Sigmoid colon (tissue), 7 donors: ENCODE measurements around the gene CEP112. TPM values are rescaled to one million over a fixed set of nuclear protein-coding genes. Genes with fewer than 3 reads are reported as not detected.

ENCODE experiments used
- DNase-seq: peaks from one replicate; pipeline ENCODE4 v3.0.0-alpha.2; 2019
- H3K27ac ChIP-seq, 4 donors: fragments of 200-600 bp; sonication (generic); one replicate each; pipeline ENCODE4 v1.5.1; 2016 to 2019; ENCODE audit warnings: mild to moderate bottlenecking in 1 of 4
- H3K27me3 ChIP-seq, 3 donors: fragments of 200-600 bp; sonication (generic); one replicate each; pipeline ENCODE4 v1.5.1; 2019; ENCODE audit warnings: mild to moderate bottlenecking in 1 of 3
- H3K36me3 ChIP-seq, 4 donors: fragments of 200-600 bp; sonication (generic); one replicate each; pipeline ENCODE4 v1.5.1; 2016 to 2019
- H3K4me1 ChIP-seq, 4 donors: fragments of 200-600 bp; sonication (generic); one replicate each; pipeline ENCODE4 v1.5.1; 2017 to 2019
- H3K4me3 ChIP-seq, 4 donors: fragments of 200-600 bp; sonication (generic); one replicate each; pipeline ENCODE4 v1.5.1; 2017 to 2019; ENCODE audit warnings: mild to moderate bottlenecking in 2 of 4, moderate library complexity in 1 of 4
- H3K9me3 ChIP-seq, 4 donors: fragments of 200-600 bp in 3 of 4; sonication (generic) in 3 of 4; one replicate each; pipeline versions ENCODE4 v1.5.1 to v1.6.1; 2013 to 2019
- EP300 ChIP-seq, 4 donors: sonication (generic); formaldehyde crosslinking; IDR thresholded peaks; one replicate each; pipeline ENCODE4 v1.6.1; 2017; ENCODE audit warnings: antibody characterized with exemption in 4 of 4
- POLR2A ChIP-seq, 2 donors: fragments of 450-650 bp; IDR thresholded peaks; one replicate each; pipeline ENCODE4 v1.6.1; 2016; ENCODE audit warnings: antibody characterized with exemption in 2 of 2, mild to moderate bottlenecking in 2 of 2, moderate library complexity in 2 of 2
- POLR2AphosphoS5 ChIP-seq, 4 donors: sonication (generic); formaldehyde crosslinking; IDR thresholded peaks; one replicate each; pipeline ENCODE4 v1.6.1; 2017; ENCODE audit warnings: antibody characterized with exemption in 4 of 4
- WGBS, 2 donors: extraction: QIAGEN DNeasy Blood & Tissue Kit; methylation state at CpG; one replicate each; pipeline ENCODE4 v1.1.7; 2013; 5-methylcytosine and 5-hydroxymethylcytosine counted together
- intact Hi-C: fragments of 100-400 bp; cut with DNase I; formaldehyde crosslinking; loops from one replicate; pipeline ENCODE4 v1.15.1; 2023
- polyA plus RNA-seq, 3 donors: library from polyadenylated mRNA; stranded (reverse); fragments of 200-250 nt; gene quantifications; one replicate each; pipeline ENCODE4 v1.2.3, GENCODE V29; 2013
- total RNA-seq, 4 donors: library from RNA; depleted of rRNA; stranded (reverse); fragments of >200 nt; gene quantifications; one replicate each; pipeline ENCODE4 v1.1.0, GENCODE V29; 2016
- TF ChIP-seq, protein P1 (sequence below), 4 experiments: fragments of 450-650 bp in 3 of 4; fragments of 200-600 bp in 1 of 4; IDR thresholded peaks; one replicate each; pipeline ENCODE4 v1.5.1; 2016 to 2019; ENCODE audit warnings: antibody characterized with exemption in 4 of 4, mild to moderate bottlenecking in 3 of 4, moderate library complexity in 2 of 4
- donor health status: healthy with polysubstance abuse.
- donor health status: Bipolar disorder and iron deficiency.
- donor health status: healthy.

The CEP112 gene
- total and polyA plus RNA-seq, 7 donors = 0.92 to 29.1 (median 15.1) TPM

DNA sequence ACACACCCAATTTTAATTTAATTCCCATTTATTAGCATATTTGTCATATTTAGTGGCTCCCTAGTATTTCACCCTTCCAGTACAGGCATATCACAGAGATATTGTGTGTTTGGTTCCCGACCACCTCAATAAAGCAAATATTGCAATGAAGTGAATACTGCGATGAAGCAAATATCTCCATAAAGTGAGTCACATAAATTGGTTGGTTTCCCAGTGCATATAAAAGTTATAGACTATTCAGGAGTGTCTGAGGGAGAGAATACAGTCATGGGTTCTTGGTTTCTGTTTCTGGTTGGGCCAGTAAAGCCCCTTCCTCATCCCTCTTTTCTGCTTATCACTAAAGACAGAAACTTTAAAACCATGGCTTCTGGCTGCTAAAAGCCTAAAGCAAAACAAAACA lies 335.1 kb downstream of the CEP112 start:
- 25 to 63% methylated on average over 2 of the region's 2 CpGs for WGBS, 2 donors
- intact Hi-C loops = no loop called here

DNA sequence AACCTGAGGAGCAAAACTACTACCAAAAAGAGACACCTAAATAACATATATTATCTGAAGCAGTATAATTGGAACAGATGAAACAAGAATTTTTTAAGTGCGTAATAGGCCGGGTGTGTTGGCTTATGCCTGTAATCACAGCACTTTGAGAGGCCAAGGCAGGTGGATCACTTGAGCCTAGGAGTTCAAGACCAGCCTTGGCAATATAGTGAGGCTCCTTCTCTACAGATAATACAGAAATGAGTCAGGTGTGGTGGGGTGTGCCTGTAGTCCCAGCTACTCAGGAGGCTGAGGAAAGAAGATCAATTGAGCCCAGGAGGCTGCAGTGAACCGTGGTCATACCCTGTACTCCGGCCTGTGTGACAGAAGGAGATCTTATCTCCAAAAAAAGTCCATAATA lies 336.3 kb downstream of the CEP112 start:
- TF ChIP-seq, protein P1, sequence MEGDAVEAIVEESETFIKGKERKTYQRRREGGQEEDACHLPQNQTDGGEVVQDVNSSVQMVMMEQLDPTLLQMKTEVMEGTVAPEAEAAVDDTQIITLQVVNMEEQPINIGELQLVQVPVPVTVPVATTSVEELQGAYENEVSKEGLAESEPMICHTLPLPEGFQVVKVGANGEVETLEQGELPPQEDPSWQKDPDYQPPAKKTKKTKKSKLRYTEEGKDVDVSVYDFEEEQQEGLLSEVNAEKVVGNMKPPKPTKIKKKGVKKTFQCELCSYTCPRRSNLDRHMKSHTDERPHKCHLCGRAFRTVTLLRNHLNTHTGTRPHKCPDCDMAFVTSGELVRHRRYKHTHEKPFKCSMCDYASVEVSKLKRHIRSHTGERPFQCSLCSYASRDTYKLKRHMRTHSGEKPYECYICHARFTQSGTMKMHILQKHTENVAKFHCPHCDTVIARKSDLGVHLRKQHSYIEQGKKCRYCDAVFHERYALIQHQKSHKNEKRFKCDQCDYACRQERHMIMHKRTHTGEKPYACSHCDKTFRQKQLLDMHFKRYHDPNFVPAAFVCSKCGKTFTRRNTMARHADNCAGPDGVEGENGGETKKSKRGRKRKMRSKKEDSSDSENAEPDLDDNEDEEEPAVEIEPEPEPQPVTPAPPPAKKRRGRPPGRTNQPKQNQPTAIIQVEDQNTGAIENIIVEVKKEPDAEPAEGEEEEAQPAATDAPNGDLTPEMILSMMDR (IDR thresholded peaks at IDR 0.05) = no peak
- TF ChIP-seq POLR2A (IDR thresholded peaks at IDR 0.05) = no peak
- TF ChIP-seq EP300 (IDR thresholded peaks at IDR 0.05) = no peak
- TF ChIP-seq POLR2AphosphoS5 (IDR thresholded peaks at IDR 0.05) = no peak
- intact Hi-C loops = no loop called here
- no peak for DNase-seq
- Histone ChIP-seq H3K9me3 (no peaks in the 10 kb centered on the region), H3K36me3 (no peaks in the 10 kb centered on the region), H3K4me1 (no peaks in the 10 kb centered on the region), H3K27me3 (no peaks in the 10 kb centered on the region), H3K27ac (no peak overlapping the region), H3K4me3 (no peak overlapping the region)
- WGBS, 2 donors = 89% methylated on average over 4 of the region's 4 CpGs

More for the DNA sequence above, 335.1 kb downstream of the CEP112 start:
- H3K4me3 ChIP-seq = no peak overlapping the region
- DNase-seq = no peak
- H3K4me1 ChIP-seq = no peaks in the 10 kb centered on the region
- no peaks in the 10 kb centered on the region for H3K36me3 ChIP-seq
- H3K27ac ChIP-seq = no peak overlapping the region
- no peaks in the 10 kb centered on the region for H3K27me3 ChIP-seq
- TF ChIP-seq EP300 (IDR thresholded peaks at IDR 0.05) (no peak), POLR2A (IDR thresholded peaks at IDR 0.05) (no peak), POLR2AphosphoS5 (IDR thresholded peaks at IDR 0.05) (no peak)
- TF ChIP-seq, protein P1 (IDR thresholded peaks at IDR 0.05) = no peak
- no peaks in the 10 kb centered on the region for H3K9me3 ChIP-seq

DNA sequence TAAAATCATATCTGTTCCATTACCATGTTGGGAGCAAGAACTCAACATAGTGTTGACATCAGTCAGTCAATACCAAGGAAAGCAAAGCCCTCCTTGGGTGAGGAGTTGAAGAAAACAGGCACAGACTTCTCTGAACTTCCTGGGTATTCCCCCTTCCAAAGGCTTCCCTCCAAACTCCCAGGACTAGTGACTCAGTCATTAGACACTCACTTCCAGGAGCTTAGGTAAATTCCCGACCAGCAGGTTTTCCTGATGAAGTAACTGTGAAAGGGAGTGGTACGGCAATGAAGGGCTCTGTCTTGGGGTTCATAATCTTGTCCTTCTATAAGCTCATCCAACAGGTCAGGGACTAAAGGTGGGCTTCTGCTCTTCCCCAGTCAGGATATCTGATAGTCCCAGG lies 336.7 kb downstream of the CEP112 start:
- H3K27me3 ChIP-seq = no peaks in the 10 kb centered on the region
- TF ChIP-seq POLR2A (IDR thresholded peaks at IDR 0.05) (no peak), POLR2AphosphoS5 (IDR thresholded peaks at IDR 0.05) (no peak), EP300 (IDR thresholded peaks at IDR 0.05) (no peak)
- TF ChIP-seq, protein P1 (IDR thresholded peaks at IDR 0.05) = no peak
- DNase-seq = no peak
- no peaks in the 10 kb centered on the region for H3K36me3 ChIP-seq
- H3K27ac ChIP-seq = no peak overlapping the region
- 39 to 67% methylated on average over 2 of the region's 2 CpGs for WGBS, 2 donors
- no peaks in the 10 kb centered on the region for H3K9me3 ChIP-seq
- intact Hi-C loops = no loop called here
- H3K4me1 ChIP-seq = no peaks in the 10 kb centered on the region
- no peak overlapping the region for H3K4me3 ChIP-seq

DNA sequence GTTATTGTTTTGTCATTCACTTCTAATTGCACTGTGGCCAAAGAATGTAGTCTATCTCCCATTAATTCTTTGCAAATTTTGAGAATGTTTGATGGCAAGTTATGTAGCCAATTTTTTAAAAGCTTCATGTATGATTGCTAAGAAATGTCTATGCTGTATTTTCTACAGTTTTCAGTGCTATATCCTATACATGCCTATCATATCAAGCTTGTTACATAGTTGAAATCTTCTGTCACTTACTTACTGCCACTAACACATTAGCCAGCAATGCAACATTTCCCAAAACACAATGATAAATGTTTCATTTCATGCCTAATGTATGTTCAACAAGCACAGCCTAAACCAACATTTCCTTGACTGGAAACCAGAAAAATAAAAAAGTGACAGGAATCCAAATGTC lies 338.1 kb downstream of the CEP112 start:
- DNase-seq = no peak
- TF ChIP-seq EP300 (IDR thresholded peaks at IDR 0.05) = no peak
- TF ChIP-seq, protein P1 (IDR thresholded peaks at IDR 0.05) = no peak
- no peak for TF ChIP-seq POLR2A (IDR thresholded peaks at IDR 0.05)
- no peak for TF ChIP-seq POLR2AphosphoS5 (IDR thresholded peaks at IDR 0.05)

DNA sequence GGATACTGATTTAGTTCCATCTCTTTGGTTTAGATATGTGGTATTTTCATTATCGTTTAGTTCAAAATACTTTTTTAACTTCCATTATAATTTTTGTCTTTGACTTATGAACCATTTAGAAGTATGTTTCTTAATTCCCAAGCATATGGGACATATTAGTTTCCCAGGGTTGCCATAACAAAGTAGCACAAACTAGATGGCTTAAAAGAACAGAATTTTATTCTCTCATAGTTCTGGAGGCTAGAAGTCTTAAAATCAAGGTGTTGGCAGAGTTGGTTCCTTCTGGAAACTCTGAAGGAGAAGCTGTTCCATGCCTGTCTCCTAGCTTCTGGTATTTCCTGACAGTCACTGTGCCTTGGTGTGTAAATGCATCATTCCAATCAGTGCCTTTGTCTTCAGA lies 339.0 kb downstream of the CEP112 start:
- Histone ChIP-seq H3K4me3 (no peak overlapping the region), H3K27me3 (no peaks in the 10 kb centered on the region), H3K9me3 (no peaks in the 10 kb centered on the region), H3K36me3 (no peaks in the 10 kb centered on the region), H3K4me1 (no peaks in the 10 kb centered on the region), H3K27ac (no peak overlapping the region)
- TF ChIP-seq POLR2AphosphoS5 (IDR thresholded peaks at IDR 0.05) (no peak), POLR2A (IDR thresholded peaks at IDR 0.05) (no peak), EP300 (IDR thresholded peaks at IDR 0.05) (no peak)
- TF ChIP-seq, protein P1 (IDR thresholded peaks at IDR 0.05) = no peak
- 95 to 97% methylated on average over 1 of the region's 1 CpG for WGBS, 2 donors
- DNase-seq = no peak
- intact Hi-C loops = no loop called here

More for the DNA sequence above, 338.1 kb downstream of the CEP112 start:
- H3K36me3 ChIP-seq = no peaks in the 10 kb centered on the region
- H3K27ac ChIP-seq = no peak overlapping the region
- H3K4me1 ChIP-seq = no peaks in the 10 kb centered on the region
- H3K4me3 ChIP-seq = no peak overlapping the region
- no peaks in the 10 kb centered on the region for H3K27me3 ChIP-seq
- no peaks in the 10 kb centered on the region for H3K9me3 ChIP-seq
- intact Hi-C loops = no loop called here
